Loucy (cell line): ENCODE results near the gene ERGIC2.

Experiments used
- H2AFZ ChIP-seq: fragments of 200-600 bp; sonication (generic); 2 replicates; pipeline ENCODE4 v1.6.0; 2016; ENCODE audit warnings: antibody characterized with exemption, mild to moderate bottlenecking, low read length, moderate library complexity
- H3F3A ChIP-seq: fragments of 200-600 bp; 2 replicates; pipeline ENCODE4 v1.6.0; 2016; ENCODE audit warnings: antibody characterized with exemption, low read depth, mild to moderate bottlenecking
- H3K27me3 ChIP-seq: fragments of 200-600 bp; sonication (generic); 2 replicates; pipeline ENCODE4 v1.6.1; 2014; ENCODE audit warnings: low read length, mild to moderate bottlenecking; ENCODE audit not compliant: insufficient read depth, poor library complexity, severe bottlenecking
- H3K36me3 ChIP-seq: fragments of 200-600 bp; sonication (generic); 2 replicates; pipeline ENCODE4 v1.6.1; 2016; ENCODE audit warnings: low read length; ENCODE audit not compliant: insufficient read depth
- H3K4me1 ChIP-seq: fragments of 200-600 bp; sonication (generic); 2 replicates; pipeline ENCODE4 v1.5.1; 2014; ENCODE audit warnings: low read length, mild to moderate bottlenecking; ENCODE audit not compliant: insufficient read depth, poor library complexity, severe bottlenecking
- H3K4me2 ChIP-seq: fragments of 200-600 bp; sonication (generic); 2 replicates; pipeline ENCODE4 v1.6.0; 2014; ENCODE audit warnings: antibody characterized with exemption, low read length, low read depth, mild to moderate bottlenecking; ENCODE audit not compliant: poor library complexity, severe bottlenecking
- H3K4me3 ChIP-seq: fragments of 200-600 bp; sonication (generic); 2 replicates; pipeline ENCODE4 v1.5.1; 2014; ENCODE audit warnings: low read length, mild to moderate bottlenecking, mixed read lengths; ENCODE audit not compliant: poor library complexity, severe bottlenecking
- H3K79me2 ChIP-seq: fragments of 200-600 bp; sonication (generic); 2 replicates; pipeline ENCODE4 v1.6.1; 2014; ENCODE audit warnings: low read length; ENCODE audit not compliant: insufficient read depth
- H3K9ac ChIP-seq: fragments of 200-600 bp; sonication (generic); 2 replicates; pipeline ENCODE4 v1.6.0; 2014; ENCODE audit warnings: mild to moderate bottlenecking, low read depth, low read length, moderate library complexity; ENCODE audit not compliant: poor library complexity, severe bottlenecking
- H3K9me2 ChIP-seq: fragments of 200-600 bp; sonication (generic); replicated peaks from 2 replicates; pipeline ENCODE4 v1.6.1; 2016; ENCODE audit warnings: low read depth, low read length, mixed read lengths
- H3K9me3 ChIP-seq: fragments of 200-600 bp; sonication (generic); 2 replicates; pipeline ENCODE4 v1.6.1; 2014; ENCODE audit warnings: mild to moderate bottlenecking, antibody characterized with exemption, low read length, low read depth; ENCODE audit not compliant: insufficient read depth
- H4K20me1 ChIP-seq: fragments of 200-600 bp; sonication (generic); 2 replicates; pipeline ENCODE4 v1.6.0; 2014; ENCODE audit warnings: antibody characterized with exemption, low read length, mild to moderate bottlenecking; ENCODE audit not compliant: insufficient read depth, poor library complexity, severe bottlenecking
- CTCF ChIP-seq: fragments of 200-600 bp; sonication (generic); conservative IDR thresholded peaks from 2 replicates; pipeline ENCODE4 v1.5.1; 2014; ENCODE audit warnings: mild to moderate bottlenecking, antibody characterized with exemption, low read length
- EZH2phosphoT487 ChIP-seq: fragments of 200-600 bp; IDR thresholded peaks from 2 replicates; pipeline ENCODE4 v1.6.1; 2018; ENCODE audit warnings: antibody characterized with exemption, mild to moderate bottlenecking, moderate library complexity, borderline replicate concordance

The ERGIC2 gene

GRCh38 chr12:29329411-29329810 is 51.6 kb downstream of the ERGIC2 start:
- no peaks in the 10 kb centered on the region for H3K27me3 ChIP-seq

GRCh38 chr12:29322157-29322556 is 58.8 kb downstream of the ERGIC2 start:
- Histone ChIP-seq H3K27me3 (no peaks in the 10 kb centered on the region), H2AFZ (no peak overlapping the region), H3K9ac (no peak overlapping the region), H3K4me3 (no peak overlapping the region), H4K20me1 (no peaks in the 10 kb centered on the region), H3K4me1 (peaks cover 5% of the 10 kb centered on the region), H3K4me2 (no peak overlapping the region), H3K79me2 (no peaks in the 10 kb centered on the region), H3K9me2 (no peaks in the 10 kb centered on the region), H3F3A (no peaks in the 10 kb centered on the region), H3K9me3 (no peaks in the 10 kb centered on the region; the same call in 1 of the 2 replicates), H3K36me3 (peaks cover 21% of the 10 kb centered on the region)
- TF ChIP-seq EZH2phosphoT487 (no peak), CTCF (no peak)

More at GRCh38 chr12:29329411-29329810, 51.6 kb downstream of the ERGIC2 start:
- H3K9me2 ChIP-seq: no peaks in the 10 kb centered on the region
- H3K4me3 ChIP-seq: no peak overlapping the region
- H2AFZ ChIP-seq: no peak overlapping the region
- H3K9ac ChIP-seq: no peak overlapping the region
- no peak overlapping the region for H3K4me2 ChIP-seq
- no peaks in the 10 kb centered on the region for H4K20me1 ChIP-seq
- H3K9me3 ChIP-seq: no peaks in the 10 kb centered on the region
- H3F3A ChIP-seq: no peaks in the 10 kb centered on the region
- H3K36me3 ChIP-seq: 0 out of 2 replicates have a peak, but pooled peaks cover 7% of the 10 kb centered on the region
- no peak for TF ChIP-seq EZH2phosphoT487
- TF ChIP-seq CTCF: no peak
- H3K4me1 ChIP-seq: no peaks in the 10 kb centered on the region
- no peaks in the 10 kb centered on the region for H3K79me2 ChIP-seq

- H2AFZ ChIP-seq: no peak overlapping the region
- H3K9me2 ChIP-seq: no peaks in the 10 kb centered on the region
- no peaks in the 10 kb centered on the region; the same call in 1 of the 2 replicates for H3K9me3 ChIP-seq
- H3K4me3 ChIP-seq: no peak overlapping the region
- peaks cover 6% of the 10 kb centered on the region for H3K4me1 ChIP-seq
- TF ChIP-seq EZH2phosphoT487: no peak
- no peak for TF ChIP-seq CTCF
- peaks cover 21% of the 10 kb centered on the region for H3K36me3 ChIP-seq
- H3K79me2 ChIP-seq: no peaks in the 10 kb centered on the region
- no peak overlapping the region for H3K4me2 ChIP-seq
- no peaks in the 10 kb centered on the region for H3F3A ChIP-seq
- no peak overlapping the region for H3K9ac ChIP-seq
- H4K20me1 ChIP-seq: no peaks in the 10 kb centered on the region
- H3K27me3 ChIP-seq: no peaks in the 10 kb centered on the region
Observed at GRCh38 chr12:29320295-29321085, 60.5 kb downstream of the ERGIC2 start.
